NCI-H774 (cell line): ENCODE results near the gene IL20RA.
A peak's percentile ranks its signal among the peaks of the same experiment; 100 is the strongest.
"Not testable (repeated sequence)": the region's sequence is repeated elsewhere in the genome, so short reads cannot be mapped to it uniquely, and the experiment has no call there.

Experiments
- DNase-seq: peaks from one replicate; lab custom pipeline; 2025; lab: John Stamatoyannopoulos, UW

The IL20RA gene

DNA sequence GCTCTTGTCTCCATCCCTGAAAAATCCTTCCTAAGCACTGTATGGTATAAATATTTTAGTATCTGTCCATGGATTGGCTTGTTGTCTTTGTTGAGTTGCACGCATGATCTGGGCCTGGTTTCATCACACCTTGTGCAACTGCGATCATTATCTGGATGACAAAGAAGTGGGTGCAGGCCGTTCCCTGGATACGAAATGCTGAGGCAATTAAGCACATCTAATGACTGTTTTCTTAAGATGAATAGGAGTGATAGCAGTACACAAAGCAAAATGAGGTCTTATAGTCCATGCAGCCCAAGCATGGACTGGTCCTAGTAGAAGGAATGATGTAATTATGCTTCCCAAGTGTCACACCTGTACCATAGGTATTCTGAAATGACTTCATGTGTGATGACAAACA is 74.8 kb downstream of the IL20RA start:
- peak; percentile 62 for DNase-seq

DNA sequence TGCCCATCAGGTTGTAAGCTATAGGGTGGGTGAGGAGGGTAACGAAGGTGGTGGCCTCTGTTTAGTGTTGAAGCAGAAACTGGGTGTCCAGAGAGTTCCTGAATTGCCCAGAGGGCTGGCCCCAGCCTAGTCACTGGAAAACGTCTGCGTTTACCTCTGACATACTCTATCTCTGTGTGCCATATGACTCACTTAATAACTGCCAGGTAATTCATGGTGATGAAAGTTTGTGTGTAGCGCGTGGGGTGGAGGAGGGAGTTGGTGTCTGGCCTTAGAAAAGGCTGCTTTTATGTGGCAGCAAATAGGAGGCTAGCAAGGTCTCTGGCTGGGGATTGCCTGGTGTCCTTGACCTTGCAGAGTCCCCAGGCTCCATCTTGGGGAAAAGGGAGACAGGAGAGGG is 75.3 kb downstream of the IL20RA start:
- DNase-seq, result no peak

DNA sequence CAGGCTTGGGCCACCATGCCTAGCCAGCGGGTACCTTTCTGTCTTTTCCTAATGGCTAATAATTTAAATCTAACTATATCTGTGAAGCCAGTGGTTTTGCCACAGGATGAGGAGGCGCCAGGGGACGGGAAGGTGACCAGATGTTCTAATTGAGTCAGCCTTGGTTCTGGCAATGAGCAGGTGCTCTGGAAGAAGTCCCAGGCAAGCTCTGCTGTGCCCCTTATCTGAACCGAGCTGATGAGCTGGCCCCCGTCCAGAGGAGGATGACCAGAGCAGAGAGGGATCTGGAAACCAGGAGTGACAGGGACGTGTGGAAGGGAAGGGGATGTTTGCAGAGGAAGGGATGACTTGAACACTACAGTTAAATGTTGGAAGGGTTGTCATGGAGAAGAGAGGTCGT is 75.9 kb downstream of the IL20RA start:
- DNase-seq, result no peak

DNA sequence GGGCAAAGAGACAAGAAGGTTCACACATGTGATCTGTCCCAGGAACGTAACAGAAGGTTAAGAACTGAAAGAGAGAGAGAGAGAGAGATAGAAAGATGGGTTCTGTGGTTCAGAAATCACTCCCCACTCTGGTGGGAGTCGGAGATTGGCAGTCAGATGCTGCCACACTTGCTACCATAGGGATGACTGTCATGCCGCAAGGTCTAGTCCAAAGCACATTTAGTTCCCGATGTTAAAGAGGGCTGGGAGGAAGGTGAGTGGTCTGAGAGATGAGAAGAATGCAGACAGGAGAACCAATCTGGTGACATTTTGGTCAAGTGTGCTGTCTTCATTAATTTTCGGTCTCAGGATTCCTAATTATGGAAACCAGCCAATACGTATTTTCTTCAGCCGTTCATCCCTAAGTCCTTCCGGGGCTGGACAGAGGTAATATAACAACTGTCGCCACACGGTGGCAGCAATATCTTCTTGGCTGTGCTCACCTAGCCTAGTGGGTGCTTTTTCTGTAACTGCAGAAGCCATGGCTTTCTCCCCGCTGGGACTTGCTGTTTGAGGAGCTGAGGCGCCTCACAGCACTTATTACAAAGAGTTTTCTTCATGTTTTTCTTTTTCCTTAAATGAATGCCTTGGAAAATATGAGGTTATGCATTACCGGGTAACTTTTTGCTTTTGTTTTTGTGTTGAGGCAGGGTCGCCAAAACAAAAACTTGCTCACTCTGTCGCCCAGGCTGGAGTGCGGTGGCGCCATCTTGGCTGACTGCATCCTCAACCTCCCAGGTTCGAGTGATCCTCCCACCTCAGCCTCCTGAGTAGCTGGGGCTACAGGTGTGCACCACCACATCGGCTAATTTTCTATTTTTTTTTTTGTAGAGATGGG is 76.7 kb downstream of the IL20RA start:
- DNase-seq, result peak; percentile 85

DNA sequence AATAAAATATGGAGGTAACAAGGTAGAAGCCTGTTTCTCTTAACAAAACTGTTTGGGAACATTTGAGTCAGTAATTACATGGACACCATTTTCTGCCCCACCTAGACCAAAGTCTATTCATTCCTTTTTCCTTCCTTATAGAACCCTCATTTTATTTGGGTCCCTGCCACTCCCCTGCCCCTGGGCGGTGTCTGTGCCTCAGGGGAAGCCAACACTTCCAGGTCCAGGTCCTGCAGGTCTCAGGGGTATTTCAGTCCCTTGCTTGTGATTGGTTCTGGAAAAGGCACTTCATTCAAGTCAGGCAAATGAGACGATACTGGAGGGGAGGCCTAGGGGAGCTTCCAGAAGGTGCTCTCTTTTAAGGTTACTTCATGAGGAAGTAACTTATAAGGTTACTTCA is 80.4 kb downstream of the IL20RA start:
- no peak for DNase-seq

DNA sequence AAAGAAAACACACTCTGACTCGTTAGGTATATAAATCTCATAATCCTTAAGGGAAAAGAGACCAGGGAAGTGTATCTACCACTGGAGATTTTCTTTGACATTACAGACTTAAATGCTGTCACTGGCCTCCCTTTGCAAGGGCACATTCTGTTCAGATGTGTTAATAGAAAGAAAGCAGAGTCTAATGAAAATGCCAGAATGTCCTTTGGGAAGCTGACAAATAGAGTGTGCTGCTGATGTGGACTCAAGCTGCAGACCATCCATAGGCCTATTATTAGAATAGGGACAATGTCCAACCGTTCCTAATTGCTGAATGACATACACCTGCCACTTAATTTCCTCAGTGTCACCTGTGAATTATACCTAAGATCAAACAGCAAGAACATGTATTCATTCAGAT is 81.5 kb downstream of the IL20RA start:
- peak; percentile 50 for DNase-seq

DNA sequence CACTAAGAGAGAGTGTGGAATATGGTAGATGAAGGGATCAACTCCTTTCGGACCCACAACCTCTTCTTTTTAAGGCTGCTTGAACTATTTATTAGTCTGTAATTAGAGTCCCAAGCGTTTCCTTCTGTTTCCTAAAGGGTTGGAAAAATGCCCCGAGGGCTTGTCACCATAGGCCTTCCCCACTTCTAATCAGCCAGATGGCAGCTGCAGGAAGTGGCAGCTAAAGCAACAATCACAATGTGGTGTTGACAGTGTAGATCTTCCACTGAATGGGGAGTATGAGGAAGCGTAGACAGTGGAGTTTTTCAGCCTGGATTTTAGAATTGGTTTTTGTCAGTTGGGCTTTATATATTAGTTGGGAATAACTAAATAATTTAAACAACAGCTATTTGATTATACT is 82.1 kb downstream of the IL20RA start:
- peak; percentile 90 for DNase-seq

DNA sequence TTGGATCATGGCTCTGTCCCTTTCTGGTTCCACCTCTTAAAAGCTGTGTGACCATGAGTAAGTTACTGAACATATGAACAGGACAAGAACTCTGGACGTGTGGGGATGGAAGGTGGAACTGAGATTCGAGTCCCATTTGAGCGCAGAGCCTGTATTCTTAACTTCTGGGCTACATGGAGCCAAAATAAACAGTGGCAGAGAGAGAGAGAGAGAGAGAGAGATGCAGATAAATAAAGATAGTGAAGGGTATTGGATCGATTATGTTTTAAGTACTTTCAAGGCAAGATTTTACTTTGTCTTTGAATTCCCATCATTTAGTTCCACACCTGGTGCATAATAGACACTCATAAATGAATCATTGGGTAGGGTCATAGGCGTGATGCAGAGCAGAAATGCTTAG is 82.9 kb downstream of the IL20RA start:
- peak; percentile 79 for DNase-seq

DNA sequence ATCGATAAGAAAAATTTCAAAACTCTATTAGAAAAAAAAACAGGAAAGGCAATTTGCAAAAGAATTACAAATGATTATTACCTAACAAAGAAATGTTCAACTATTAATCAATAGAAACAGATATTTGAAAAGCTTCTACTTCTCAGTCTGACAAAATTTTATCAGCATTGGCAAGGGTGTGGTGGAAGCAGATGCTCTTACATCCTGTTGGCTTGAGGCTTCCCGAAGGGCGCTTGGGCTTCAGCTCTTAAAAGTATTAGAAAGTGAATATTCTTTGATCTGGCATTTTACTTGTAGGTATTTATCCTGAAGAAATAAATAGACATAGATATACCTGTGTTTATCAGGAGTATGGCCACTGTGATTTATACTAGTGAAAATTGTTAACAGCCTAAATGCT is 84.0 kb downstream of the IL20RA start:
- DNase-seq, result no peak

DNA sequence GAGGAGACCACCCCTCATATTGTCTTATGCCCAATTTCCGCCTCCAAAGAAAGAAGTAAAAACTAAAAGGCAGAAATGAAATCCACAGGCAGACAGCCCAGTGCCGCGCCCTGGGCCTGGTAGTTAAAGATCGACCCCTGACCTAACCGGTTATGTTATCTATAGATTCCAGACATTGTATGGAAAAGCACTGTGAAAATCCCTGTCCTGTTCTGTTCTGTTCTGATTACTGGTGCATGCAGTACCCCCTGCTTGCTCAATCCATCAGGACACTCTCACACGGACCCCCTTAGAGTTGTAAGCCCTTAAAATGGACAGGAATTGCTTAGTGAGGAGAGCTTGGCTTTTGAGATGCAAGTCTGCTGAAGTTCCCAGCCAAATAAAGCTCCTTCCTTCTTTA is 84.8 kb downstream of the IL20RA start:
- DNase-seq, result not testable (repeated sequence)

DNA sequence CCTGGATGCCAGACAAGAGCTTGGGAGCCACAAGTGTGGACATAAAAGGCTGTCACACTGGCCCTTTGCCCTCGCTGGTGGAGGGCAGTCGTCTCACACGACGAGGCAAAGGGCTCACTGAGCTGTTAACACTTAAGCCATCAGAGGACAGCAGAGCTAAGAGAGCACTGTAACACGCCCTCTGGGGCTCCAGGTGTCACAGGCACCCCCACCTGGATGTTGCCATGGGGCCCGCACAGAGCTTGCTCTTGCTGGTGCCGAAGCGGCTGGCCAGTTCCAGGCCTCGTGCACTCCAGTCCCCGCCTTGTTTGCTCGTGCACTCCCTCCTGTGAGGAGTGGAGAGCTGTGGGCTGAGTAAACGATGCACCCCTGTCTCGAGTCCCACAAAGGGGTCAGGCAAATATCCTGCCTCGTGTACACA is 85.3 kb downstream of the IL20RA start:
- peak; percentile 86 for DNase-seq

DNA sequence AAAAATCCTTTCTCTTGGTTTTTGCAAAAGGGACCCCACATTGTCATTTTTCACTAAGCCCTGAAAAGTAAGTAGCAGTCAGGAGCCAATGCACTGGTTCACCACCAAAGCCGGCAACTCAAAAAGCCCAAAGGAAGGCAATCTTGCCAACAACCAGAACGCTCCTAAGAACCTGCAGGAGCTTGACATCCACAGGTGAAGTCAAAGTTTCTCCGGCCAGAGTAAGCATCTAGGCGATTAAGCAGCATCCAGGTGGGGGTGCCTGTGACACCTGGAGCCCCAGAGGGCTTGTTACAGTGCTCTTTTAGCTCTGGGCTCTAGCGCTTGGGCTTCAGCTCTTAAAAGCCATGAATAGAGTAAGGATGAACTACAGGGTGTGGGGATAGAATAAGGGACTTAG is 86.6 kb downstream of the IL20RA start:
- DNase-seq, result no peak

DNA sequence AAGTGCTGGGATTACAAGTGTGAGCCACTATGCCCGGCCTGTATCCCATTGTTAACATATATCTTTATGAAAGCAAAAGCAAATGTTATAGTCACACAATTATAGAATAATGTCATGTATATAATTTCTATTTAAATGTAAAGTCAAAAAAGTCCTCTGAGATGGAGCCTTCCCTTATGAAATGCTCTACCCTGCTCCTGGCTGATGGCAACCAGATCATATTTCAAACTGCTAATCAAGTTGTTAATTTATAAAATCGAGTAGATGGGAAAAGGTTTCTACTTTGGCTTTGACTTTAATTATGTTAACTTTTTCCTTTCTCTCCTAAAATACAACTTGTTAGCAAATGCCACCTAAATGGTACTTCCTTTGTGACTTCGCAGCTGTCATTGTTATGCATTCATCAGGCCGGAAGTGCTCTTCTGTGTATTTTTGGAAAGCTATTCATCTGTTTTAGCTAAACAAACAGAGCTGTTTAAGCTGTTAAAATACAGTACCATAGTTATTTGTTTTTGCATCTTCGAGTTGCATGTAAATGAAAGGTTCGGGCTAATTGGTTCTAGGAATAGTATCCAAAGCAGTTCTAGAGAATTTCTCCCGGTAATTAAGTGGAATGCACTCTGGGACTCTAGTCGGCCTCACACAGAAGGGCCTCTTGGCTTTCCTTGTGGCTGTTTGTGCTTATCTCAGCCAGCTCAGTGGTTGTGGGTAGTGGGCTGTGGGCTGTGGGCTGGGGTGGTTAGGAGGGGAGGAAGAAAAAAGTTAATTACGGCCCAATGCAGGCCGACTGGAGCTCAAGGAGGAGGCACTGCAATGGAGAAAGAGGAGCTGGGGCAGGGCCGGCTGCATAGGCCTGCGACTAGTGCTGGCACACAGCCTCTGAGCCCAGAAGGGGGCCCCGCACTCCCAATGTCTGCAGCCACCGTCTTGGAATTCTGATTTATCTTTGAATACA is 87.9 kb downstream of the IL20RA start:
- peak; percentile 89 for DNase-seq

DNA sequence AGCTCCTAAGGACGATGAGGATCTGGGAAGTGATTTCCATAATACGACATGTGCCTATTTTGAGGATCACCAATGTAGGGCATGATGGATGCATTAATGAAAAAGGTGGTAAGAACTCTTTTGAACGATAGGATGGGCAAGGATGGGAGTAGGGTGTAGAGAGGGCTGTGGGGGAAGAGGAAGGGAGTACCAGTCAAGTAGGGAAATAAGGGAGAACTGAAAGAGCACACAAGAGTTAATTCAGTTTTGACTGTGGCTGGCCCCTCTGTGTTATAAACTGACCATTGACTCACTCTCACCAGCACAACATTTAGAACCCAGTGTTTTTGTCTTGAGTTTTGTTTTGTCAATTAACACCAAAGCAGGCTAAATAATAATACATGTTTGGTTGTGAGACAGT is 89.6 kb downstream of the IL20RA start:
- DNase-seq, result no peak

DNA sequence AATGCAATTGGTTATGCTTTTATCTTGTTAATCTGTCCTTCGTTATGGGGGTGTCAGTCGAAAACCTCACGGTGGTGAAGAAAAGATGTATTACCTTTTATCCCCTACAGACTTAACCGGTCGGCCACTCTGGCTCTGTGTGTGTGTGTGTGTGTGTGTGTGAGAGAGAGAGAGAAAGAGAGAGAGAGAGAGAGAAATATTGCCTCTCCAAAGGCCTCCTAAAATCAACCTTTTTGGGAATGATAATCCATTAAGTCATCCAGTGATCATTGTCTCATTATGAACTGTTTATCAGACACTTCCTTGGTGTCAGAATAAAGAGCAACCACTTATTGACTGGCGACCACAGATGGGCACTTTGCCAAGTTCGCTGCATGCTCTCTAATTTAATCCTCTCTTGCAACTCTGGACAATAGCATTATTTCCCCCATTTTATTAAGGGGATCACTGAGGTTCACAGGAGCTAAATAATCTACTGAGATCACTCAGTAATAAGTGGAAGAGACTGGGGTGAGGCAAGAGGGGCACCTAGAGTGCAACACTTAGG is 92.0 kb downstream of the IL20RA start:
- peak; percentile 57 for DNase-seq

DNA sequence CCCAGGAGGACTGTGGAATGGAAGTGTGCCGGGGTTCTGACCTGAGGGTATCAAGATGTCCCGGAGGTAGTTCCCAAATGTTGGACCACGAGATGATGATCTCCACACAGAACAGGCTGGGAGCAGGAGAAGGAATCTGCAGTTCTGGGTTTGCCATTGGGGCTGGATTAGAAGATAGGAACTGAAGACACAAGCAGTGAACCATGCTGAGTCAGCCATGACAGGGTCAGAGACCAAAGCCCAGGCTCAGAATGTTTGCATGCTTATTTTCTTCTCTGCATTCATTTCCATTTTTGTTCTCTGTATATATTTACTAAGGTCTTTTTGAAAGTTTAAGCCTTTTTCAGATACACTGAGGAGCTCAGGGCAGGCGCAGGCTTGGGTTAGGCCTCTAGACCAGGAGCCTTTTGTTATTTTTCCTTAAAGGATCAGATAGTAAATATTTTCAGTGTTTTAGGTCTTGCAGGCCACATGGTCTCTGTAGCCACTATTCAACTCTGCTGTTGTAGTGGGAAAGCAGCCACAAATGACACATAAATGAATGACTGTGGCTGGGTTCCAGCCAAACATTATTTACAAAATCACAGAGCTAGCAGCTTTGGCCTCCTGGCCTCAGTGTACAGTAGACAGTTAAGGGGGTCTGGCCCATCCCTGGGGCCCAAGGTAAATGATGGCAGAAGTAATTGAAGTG is 94.2 kb downstream of the IL20RA start:
- DNase-seq, result no peak
